Hematopoietic multipotent progenitor cell treated with erythropoietin and hydrocortisone succinate and interleukin-3 and kit ligand, for 15 days (in vitro differentiated cells): ENCODE results near the gene EIF1B.
A peak's percentile ranks its signal among the peaks of the same experiment; 100 is the strongest.
"Not testable (repeated sequence)": the region's sequence is repeated elsewhere in the genome, so short reads cannot be mapped to it uniquely, and the experiment has no call there.

Experiments
- DNase-seq: peaks from one replicate; pipeline ENCODE4 v3.0.0-alpha.2; 2015; ENCODE audit warnings: low spot score

The EIF1B gene

GRCh38 chr3:40309418-40309924 is at the start of gene EIF1B:
TSS of gene EIF1B (plus strand) at chr3:40309707. CDS start at chr3:40309942, 235 bp downstream.
- peak; percentile 98 for DNase-seq

DNA sequence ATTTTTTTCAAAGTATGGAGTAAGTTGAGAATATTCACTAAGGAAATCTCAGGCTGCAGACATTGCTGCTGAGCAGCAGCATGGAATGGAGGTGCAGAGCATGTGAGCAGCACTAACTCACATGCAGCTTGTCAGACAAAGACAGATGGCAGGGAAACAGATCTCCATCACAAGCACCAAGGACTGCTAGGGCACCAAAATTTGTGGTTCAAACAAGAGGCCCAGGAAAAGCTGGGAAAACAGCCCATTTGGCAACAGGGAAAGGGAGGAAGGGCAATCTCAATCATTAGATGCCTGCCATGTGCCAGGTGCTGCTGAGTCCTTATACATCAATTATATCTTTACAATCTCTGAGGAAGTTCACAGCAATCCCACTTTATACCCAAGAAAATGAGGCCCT is 47.2 kb upstream of the EIF1B start:
- DNase-seq, result no peak

DNA sequence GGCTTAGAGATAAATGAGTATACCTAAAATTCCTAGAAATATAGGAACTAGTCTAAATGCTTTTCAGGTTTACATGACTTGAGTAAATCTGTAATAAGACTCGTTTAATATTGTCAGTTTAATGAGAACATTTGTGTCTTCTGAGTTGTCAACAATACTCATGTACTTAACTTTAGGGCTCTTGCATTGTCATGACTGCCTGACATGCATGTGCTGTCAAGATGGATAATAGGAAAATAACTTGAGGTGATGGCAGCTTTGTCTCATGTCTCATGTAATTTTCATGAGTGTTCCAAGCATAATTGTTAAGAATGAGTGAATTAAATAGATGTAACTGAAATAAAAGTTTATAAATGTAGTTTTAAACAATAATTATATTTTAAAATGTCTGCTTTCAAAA is 45.1 kb upstream of the EIF1B start:
- no peak for DNase-seq

DNA sequence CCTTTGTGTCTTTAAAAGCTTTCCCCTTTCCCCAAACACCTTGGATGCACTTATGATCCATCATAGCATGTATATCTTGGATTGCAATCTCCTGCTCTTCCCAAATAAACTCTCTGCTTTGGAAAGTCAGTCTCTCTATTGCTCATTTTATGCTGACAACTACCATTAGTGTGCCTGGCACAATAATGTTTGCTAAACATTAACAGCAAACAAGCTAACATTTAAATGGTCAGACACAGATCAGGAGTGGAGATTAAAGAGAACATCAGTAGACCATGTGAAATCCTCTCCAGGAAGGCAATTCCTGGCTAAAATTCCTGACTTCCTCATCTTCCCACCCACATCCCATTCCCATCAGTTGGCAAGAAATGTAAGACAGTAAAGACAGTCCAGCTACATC is 44.3 kb upstream of the EIF1B start:
- no peak for DNase-seq

- DNase-seq, result no peak
Observed at GRCh38 chr3:40267937-40268724, 41.4 kb upstream of the EIF1B start.

GRCh38 chr3:40268802-40269524 is 40.5 kb upstream of the EIF1B start:
- DNase-seq, result no peak

DNA sequence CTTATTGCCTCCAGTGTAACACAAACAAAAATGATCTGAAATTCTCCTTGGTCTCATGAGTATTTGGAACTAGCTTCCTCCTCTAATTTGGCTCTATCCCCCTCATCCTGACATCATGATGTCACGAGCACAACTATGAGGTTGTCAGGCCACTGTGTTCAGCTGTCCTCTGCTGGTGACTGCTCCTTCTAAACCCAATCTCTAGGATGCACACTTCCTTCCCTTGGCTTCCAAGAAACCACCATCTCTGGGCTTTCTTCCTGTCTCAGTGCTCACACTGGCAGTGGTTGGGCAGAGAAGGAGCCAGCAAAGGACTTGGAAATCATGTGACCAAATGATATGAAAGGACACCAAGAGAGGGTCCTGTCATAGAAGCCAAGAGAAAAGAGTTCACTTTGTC is 30.7 kb upstream of the EIF1B start:
- no peak for DNase-seq

DNA sequence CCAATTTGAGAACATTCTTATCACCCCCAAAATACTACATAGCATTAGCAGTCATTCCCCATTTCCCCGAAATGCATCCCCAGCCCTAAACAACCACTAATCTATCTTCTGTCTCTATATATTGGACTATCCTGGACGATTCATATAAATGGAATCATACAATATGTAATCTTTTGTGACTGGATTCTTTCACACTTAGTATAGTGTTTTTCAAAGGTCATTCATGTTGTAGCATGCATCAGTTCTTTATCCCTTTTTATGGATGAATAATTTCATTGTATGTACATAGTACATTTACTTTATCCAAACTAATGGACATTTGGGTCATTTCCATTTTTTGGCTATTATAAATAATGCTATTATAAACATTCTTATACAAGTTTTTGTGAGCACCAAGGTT is 27.5 kb upstream of the EIF1B start:
- no peak for DNase-seq

DNA sequence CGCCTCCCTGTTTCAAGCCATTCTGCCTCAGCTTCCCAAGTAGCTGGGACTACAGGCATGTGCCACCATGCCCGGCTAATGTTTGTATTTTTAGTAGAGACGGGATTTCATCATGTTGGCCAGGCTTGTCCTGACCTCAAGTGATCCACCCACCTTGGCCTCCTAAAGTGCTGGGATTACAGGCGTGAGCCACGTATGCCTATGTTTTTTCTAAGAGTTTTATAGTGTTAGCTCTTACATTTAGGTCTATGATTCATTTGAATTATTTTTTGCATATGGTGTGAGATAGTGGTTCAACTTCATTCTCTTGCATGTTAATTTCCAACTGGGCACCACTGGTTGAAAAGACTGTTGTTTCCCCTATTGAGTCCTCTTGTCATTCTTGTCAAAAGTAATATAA is 26.4 kb upstream of the EIF1B start:
- not testable (repeated sequence) for DNase-seq

- no peak for DNase-seq
Observed at GRCh38 chr3:40287248-40287647, 22.3 kb upstream of the EIF1B start.

- DNase-seq, result no peak
Observed at GRCh38 chr3:40290396-40290795, 19.1 kb upstream of the EIF1B start.

GRCh38 chr3:40291471-40291870 is 18.0 kb upstream of the EIF1B start:
- no peak for DNase-seq

GRCh38 chr3:40292637-40293349 is 16.7 kb upstream of the EIF1B start:
- no peak for DNase-seq

GRCh38 chr3:40294434-40294833 is 15.1 kb upstream of the EIF1B start:
- no peak for DNase-seq

- no peak for DNase-seq
Observed at GRCh38 chr3:40298075-40298474, 11.4 kb upstream of the EIF1B start.

- DNase-seq, result no peak
Observed at GRCh38 chr3:40299130-40299720, 10.3 kb upstream of the EIF1B start.

DNA sequence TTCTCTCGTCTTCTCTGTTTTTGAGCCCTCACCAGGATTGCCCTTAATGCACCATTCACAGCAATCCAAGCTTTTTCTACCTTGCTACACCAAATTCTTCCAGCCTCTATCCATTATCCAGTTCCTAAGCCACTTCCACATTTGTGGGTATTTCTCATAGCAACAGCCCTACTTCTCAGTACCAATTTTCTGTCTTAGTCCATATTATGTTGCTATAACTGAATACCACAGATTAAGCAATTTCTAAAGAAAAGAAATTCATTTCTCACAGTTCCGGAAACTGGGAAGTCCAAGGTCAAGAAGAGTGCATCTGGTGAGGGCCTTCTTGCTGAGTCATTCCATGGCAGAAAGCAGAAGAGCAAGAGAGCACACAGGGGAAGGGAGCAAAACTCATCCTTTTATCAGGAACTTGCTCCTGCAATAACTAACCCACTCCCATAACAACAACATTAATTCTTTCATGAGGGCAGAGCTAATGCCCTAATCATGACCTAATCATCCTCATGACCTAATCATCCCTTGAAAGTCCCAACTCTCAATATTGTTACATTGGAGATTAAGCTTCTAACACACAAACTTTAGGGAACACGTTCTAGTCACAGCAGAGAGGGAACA is 9.7 kb upstream of the EIF1B start:
- no peak for DNase-seq

DNA sequence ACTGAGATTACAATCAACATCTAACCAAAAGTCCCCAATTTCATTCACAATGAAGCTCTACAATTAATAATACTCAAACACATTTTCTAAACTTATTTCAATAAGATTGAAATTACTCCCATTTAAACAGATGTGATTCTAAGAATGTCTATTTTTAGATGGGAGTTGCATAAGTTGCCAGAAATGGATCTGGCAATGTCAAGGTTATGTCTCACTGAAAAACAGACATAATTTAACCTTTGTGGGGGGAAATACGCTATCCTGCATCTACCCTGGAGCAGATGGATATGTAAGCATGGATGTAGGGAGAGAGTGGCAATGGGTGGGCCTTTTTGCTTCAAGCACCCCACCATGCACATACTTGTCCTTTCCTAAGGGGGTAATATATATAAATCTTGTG is 6.7 kb upstream of the EIF1B start:
- DNase-seq, result no peak

- DNase-seq, result no peak
Observed at GRCh38 chr3:40304352-40304751, 5.2 kb upstream of the EIF1B start.

DNA sequence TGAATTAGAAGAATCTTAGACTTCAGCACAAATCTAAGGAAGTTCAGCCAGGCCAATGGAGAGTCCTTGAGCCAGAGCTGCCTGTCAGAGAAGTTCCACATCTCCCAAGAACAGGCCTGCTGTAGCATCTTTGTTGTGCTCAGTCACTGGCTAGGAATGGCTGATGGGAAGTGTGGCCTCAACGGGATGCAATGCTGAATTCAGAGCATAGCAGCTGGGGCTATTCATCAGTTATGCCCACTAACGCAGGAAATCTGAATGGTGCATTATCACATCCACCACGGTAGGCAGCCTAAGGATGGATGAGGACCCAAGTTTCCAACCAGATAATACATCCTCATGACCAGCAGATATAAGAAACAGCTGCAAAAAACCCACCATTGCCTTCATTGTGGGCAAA is 3.2 kb upstream of the EIF1B start:
- DNase-seq, result no peak

GRCh38 chr3:40307176-40307575 is 2.3 kb upstream of the EIF1B start:
- no peak for DNase-seq
